Activated CD8-positive, alpha-beta memory T cell treated with anti-CD3 and anti-CD28 coated beads, Interleukin-2, amount 50 U/mL, for 24 hours (primary cell): Measurements from ENCODE around the gene DVL2.

Experiments used
- DNase-seq: peaks from one replicate; pipeline ENCODE4 v3.0.0-alpha.2; 2020; ENCODE audit errors: extremely low read depth

DVL2 gene

GRCh38 chr17:7237761-7238419 lies 3.6 kb upstream of the DVL2 start:
- peak; percentile 69 for DNase-seq

GRCh38 chr17:7237266-7237760 lies 3.0 kb upstream of the DVL2 start:
- DNase-seq, result no peak

GRCh38 chr17:7236808-7237207 lies 2.5 kb upstream of the DVL2 start:
- no peak for DNase-seq

- DNase-seq, result no peak
Observed at GRCh38 chr17:7235693-7236665, 1.7 kb upstream of the DVL2 start.

GRCh38 chr17:7233701-7234082 lies 625 bp downstream of the DVL2 start:
- DNase-seq, result no peak

- no peak for DNase-seq
Observed at GRCh38 chr17:7232114-7232513, 2.2 kb downstream of the DVL2 start.

GRCh38 chr17:7229504-7229903 lies 4.8 kb downstream of the DVL2 start:
- DNase-seq, result no peak

- no peak for DNase-seq
Observed at GRCh38 chr17:7228920-7229319, 5.4 kb downstream of the DVL2 start.

- DNase-seq, result no peak
Observed at GRCh38 chr17:7226721-7227710, 7.3 kb downstream of the DVL2 start.

GRCh38 chr17:7225711-7226331 lies 8.5 kb downstream of the DVL2 start:
- no peak for DNase-seq

GRCh38 chr17:7224661-7225111 lies 9.6 kb downstream of the DVL2 start:
- DNase-seq, result no peak

GRCh38 chr17:7224110-7224509 lies 10.2 kb downstream of the DVL2 start:
- no peak for DNase-seq

- no peak for DNase-seq
Observed at GRCh38 chr17:7223375-7223774, 10.9 kb downstream of the DVL2 start.

- DNase-seq, result no peak
Observed at GRCh38 chr17:7222972-7223292, 11.4 kb downstream of the DVL2 start.

GRCh38 chr17:7222093-7222971 lies 12.0 kb downstream of the DVL2 start:
- no peak for DNase-seq

- DNase-seq, result no peak
Observed at GRCh38 chr17:7221278-7222092, 12.8 kb downstream of the DVL2 start.

- no peak for DNase-seq
Observed at GRCh38 chr17:7220593-7221277, 13.6 kb downstream of the DVL2 start.

GRCh38 chr17:7219812-7220592 lies 14.3 kb downstream of the DVL2 start, which contains the start of the genes ACADVL and DLG4:
TSS of gene ACADVL (plus strand) at chr17:7219938. CDS start at chr17:7219985, 47 bp downstream.
TSS of gene DLG4 (minus strand) at chr17:7219836.
- no peak for DNase-seq
